Stomach smooth muscle (tissue), 2 donors: ENCODE measurements around the gene EPHA8.

Source experiments
- H3K27ac ChIP-seq: one replicate; pipeline ENCODE4 v1.7.0; 2013; ENCODE audit warnings: mild to moderate bottlenecking, low read length, inconsistent platforms
- H3K27me3 ChIP-seq, 2 donors: one replicate each; pipeline ENCODE4 v1.7.0; 2013; ENCODE audit warnings: low read length in 2 of 2; ENCODE audit not compliant: insufficient read depth in 2 of 2, control insufficient read depth in 1 of 2
- H3K36me3 ChIP-seq, 2 donors: one replicate each; pipeline ENCODE4 v1.7.0; 2013; ENCODE audit warnings: low read length in 2 of 2; ENCODE audit not compliant: control insufficient read depth in 2 of 2, insufficient read depth in 2 of 2
- H3K4me1 ChIP-seq: one replicate; pipeline ENCODE4 v1.7.0; 2013; ENCODE audit warnings: low read length; ENCODE audit not compliant: control insufficient read depth, insufficient read depth
- H3K4me3 ChIP-seq, 2 donors: one replicate each; pipeline ENCODE4 v1.7.0; 2013; ENCODE audit warnings: low read length in 2 of 2
- H3K9ac ChIP-seq, 2 donors: one replicate each; pipeline ENCODE4 v1.7.0; 2013; ENCODE audit warnings: low read length in 2 of 2, mild to moderate bottlenecking in 1 of 2
- H3K9me3 ChIP-seq, 2 donors: one replicate each; pipeline ENCODE4 v1.7.0; 2013; ENCODE audit warnings: low read length in 2 of 2; ENCODE audit not compliant: control insufficient read depth in 2 of 2
- donor health status: healthy.
- donor health status: Pancreatic carcinoma.

Gene EPHA8

DNA sequence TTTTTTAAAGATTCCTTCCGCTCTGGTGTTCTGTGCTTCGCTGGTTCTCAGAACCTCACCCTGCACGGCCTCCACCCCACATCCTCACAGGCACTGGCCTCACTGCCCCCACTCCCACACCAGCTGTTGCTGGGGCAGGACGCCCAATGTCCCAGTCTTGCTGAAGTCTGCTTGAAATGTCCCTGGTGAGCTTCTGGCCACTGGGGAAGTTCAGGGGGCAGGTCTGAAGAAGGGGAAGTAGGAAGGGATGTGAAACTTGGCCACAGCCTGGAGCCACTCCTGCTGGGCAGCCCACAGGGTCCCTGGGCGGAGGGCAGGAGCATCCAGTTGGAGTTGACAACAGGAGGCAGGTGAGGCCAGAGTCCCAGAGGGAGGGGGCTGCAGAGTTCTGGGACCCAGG lies 73.1 kb downstream of the EPHA8 start, which contains the start of gene C1QA:
Gene C1QA, plus strand, starts transcription at position 276 of the 400 bp plus-strand sequence. CDS start 989 bp downstream, outside the sequence.
- Histone ChIP-seq H3K9ac (peak within 1 kb of the TSS in 1 of 2 donors; percentile 20), H3K27me3 (peaks cover 7 to 16% of the 10 kb centered on the region in 2 donors), H3K27ac (no peak within 1 kb of the TSS), H3K36me3 (no peaks in the 10 kb centered on the region), H3K9me3 (no peaks in the 10 kb centered on the region), H3K4me1 (no peaks in the 10 kb centered on the region), H3K4me3 (peak within 1 kb of the TSS in 1 of 2 donors; percentile 40)

DNA sequence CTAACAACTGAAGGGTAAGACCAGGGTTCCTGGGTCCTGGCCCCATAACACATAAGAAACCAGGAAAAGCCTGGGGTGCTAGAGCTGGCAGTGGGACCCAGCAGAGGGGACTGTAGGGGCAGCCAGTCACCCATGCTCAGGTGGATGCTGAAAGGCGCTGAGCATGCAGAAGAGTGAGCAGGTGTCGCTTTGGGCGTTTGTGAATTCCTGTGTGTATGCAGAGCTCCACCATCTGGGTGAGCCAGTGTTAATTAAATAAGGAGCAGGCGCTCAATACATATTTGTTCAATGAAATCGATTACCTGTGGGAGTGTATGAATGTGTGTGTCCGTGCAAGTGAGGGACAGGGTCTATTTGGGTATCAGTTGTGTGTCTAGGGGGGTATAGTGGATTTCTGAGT lies 73.6 kb downstream of the EPHA8 start:
- Histone ChIP-seq H3K9me3 (no peaks in the 10 kb centered on the region), H3K27ac (no peak overlapping the region), H3K4me1 (peaks cover 3% of the 10 kb centered on the region), H3K27me3 (peaks cover 10 to 16% of the 10 kb centered on the region in 2 donors), H3K9ac (no peak overlapping the region), H3K4me3 (peak overlapping the region in 1 of 2 donors; percentile 40), H3K36me3 (no peaks in the 10 kb centered on the region)

DNA sequence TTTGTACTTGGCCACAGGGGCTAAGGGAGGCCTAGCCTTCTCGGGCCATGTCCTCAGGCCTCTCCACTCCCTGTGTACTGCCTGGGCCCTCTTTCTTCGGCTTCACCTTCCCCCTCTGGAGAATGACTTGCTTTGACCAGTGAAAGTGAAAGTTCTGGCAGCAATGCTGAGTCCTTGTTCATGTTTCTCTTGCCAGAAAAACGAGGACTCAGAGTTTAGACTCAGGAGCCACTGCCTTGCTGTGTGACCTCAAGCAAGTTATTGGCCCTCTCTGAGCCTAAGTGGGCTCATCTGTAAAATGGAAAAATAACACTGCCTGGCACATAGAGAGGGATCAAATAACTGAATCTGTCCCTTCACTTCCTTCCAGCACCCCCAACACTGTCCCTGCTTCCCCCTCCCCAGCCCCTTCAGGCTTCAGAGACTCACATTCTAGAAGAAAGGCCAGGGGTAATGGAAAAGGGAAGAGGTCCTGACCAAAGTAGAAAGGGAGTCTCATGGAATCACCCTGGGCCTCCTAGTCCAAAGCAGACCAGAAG lies 74.7 kb downstream of the EPHA8 start:
- Histone ChIP-seq H3K4me1 (peaks cover 3% of the 10 kb centered on the region), H3K9ac (no peak overlapping the region), H3K4me3 (peak overlapping the region in 1 of 2 donors; percentile 40), H3K27me3 (peaks cover 10 to 19% of the 10 kb centered on the region in 2 donors), H3K9me3 (no peaks in the 10 kb centered on the region), H3K27ac (no peak overlapping the region), H3K36me3 (no peaks in the 10 kb centered on the region)

DNA sequence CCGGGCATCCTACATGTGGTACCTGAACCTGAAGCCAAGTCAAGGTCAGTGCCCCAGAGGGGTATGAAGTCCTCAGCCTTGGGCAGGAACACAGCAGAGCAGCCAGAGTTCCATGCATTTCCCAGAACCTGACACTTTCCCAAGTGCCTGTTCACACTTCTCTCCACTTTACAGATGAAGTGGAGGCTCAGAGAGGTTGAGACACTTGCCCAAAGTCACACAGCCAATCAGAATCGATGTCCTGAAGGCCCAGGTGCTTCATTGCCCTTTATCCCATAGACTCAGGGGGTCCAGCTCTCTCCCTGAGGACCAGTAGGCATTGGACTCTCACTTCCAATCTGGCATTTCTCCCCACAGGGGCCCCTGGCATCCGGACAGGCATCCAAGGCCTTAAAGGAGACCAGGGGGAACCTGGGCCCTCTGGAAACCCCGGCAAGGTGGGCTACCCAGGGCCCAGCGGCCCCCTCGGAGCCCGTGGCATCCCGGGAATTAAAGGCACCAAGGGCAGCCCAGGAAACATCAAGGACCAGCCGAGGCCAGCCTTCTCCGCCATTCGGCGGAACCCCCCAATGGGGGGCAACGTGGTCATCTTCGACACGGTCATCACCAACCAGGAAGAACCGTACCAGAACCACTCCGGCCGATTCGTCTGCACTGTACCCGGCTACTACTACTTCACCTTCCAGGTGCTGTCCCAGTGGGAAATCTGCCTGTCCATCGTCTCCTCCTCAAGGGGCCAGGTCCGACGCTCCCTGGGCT lies 75.4 kb downstream of the EPHA8 start:
- H3K36me3 ChIP-seq = no peaks in the 10 kb centered on the region
- no peak overlapping the region for H3K9ac ChIP-seq
- H3K27me3 ChIP-seq = peaks cover 10 to 19% of the 10 kb centered on the region in 2 donors
- H3K4me3 ChIP-seq = no peak overlapping the region
- H3K27ac ChIP-seq = no peak overlapping the region
- H3K9me3 ChIP-seq = no peaks in the 10 kb centered on the region
- peaks cover 3% of the 10 kb centered on the region for H3K4me1 ChIP-seq

DNA sequence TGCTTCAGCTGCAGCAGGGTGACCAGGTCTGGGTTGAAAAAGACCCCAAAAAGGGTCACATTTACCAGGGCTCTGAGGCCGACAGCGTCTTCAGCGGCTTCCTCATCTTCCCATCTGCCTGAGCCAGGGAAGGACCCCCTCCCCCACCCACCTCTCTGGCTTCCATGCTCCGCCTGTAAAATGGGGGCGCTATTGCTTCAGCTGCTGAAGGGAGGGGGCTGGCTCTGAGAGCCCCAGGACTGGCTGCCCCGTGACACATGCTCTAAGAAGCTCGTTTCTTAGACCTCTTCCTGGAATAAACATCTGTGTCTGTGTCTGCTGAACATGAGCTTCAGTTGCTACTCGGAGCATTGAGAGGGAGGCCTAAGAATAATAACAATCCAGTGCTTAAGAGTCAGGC lies 76.0 kb downstream of the EPHA8 start:
- Histone ChIP-seq H3K36me3 (no peaks in the 10 kb centered on the region), H3K27me3 (peaks cover 10 to 19% of the 10 kb centered on the region in 2 donors), H3K27ac (no peak overlapping the region), H3K9me3 (no peaks in the 10 kb centered on the region), H3K9ac (no peak overlapping the region), H3K4me1 (peaks cover 3% of the 10 kb centered on the region), H3K4me3 (no peak overlapping the region)

DNA sequence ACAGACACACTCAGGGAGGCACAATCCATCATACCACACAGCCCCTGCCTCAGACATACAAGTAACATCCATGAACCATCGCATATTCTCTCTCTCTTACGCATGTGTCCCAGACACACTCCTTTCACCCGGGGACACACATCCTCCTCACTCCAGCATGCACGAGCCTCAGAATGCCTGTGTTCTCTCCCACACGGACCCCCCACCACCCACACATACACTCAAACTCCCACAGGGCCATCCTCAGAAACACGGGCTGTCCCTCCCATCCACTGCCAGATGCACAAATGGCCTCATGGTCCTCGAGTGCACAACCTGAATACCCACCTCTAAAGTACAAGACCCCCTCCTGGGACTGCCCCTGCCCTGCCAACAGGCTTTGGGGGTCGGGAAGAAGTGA lies 78.0 kb downstream of the EPHA8 start:
- no peak overlapping the region for H3K4me3 ChIP-seq
- no peaks in the 10 kb centered on the region for H3K9me3 ChIP-seq
- no peak overlapping the region for H3K9ac ChIP-seq
- H3K36me3 ChIP-seq = no peaks in the 10 kb centered on the region
- H3K27ac ChIP-seq = no peak overlapping the region
- peaks cover 3% of the 10 kb centered on the region for H3K4me1 ChIP-seq
- peaks cover 10 to 14% of the 10 kb centered on the region in 2 donors for H3K27me3 ChIP-seq

DNA sequence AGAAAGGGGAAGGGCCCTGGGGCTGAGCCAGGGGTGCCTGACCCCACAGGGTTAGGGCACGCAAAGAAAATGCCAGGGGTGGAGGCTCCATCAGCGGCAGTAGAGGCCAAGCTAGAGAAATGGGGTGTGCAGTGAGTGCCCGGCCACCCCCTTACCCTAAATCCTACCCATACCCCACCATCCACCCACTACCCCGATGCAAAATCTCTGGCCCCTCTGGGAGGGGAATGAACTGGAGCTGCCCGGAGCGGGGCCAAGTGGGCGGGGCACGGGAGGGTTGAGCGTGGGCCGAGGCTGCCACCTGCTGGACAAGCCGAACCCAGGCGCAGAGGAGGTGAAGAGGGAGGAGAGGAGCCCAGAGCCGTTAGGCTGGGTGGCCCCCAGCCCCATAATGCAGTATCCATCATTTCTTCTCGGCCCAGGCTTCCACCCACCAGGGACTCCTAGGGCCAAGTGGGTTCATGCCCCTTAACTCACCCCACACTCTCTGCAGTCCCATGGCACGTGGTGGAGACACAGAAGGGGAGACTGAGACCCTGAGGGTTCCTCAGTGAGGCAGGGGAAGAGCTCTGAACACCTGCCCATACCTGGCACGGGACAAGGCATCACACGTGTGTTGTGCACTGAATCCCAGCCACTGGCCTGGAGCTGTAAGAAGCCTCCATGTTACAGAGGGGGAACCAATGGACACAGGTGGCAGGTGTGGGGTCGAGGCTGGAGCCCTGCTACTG lies 78.8 kb downstream of the EPHA8 start:
- no peak overlapping the region for H3K9ac ChIP-seq
- peaks cover 9 to 14% of the 10 kb centered on the region in 2 donors for H3K27me3 ChIP-seq
- H3K4me3 ChIP-seq = peak overlapping the region in 1 of 2 donors; percentile 29
- no peak overlapping the region for H3K27ac ChIP-seq
- peaks cover 3% of the 10 kb centered on the region for H3K4me1 ChIP-seq
- H3K36me3 ChIP-seq = no peaks in the 10 kb centered on the region
- H3K9me3 ChIP-seq = no peaks in the 10 kb centered on the region

DNA sequence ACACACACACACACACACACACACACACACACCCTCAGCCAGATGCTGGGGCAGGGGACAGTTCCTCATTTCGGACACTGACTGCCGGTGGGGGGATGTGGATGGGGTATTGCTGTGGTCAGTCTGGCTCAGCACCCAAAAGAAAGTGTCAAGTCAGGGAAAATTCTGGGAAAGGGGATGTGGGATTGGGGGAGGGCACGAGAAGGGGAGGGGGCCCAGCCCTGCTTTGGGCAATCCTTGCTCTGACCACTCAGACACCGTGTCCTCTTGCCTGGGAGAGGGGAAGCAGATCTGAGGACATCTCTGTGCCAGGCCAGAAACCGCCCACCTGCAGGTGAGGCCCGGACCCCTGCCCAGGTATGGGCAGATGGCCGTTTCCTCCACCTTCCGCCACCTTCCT lies 80.1 kb downstream of the EPHA8 start, which contains the start of gene C1QC:
Gene C1QC, plus strand, starts transcription at position 253 of the 400 bp plus-strand sequence. CDS start 391 bp downstream, outside the sequence.
- Histone ChIP-seq H3K4me3 (no peak within 1 kb of the TSS), H3K27me3 (peaks cover 3 to 11% of the 10 kb centered on the region in 2 donors), H3K9me3 (no peaks in the 10 kb centered on the region), H3K9ac (no peak within 1 kb of the TSS), H3K36me3 (no peaks in the 10 kb centered on the region), H3K27ac (no peak within 1 kb of the TSS), H3K4me1 (peaks cover 3% of the 10 kb centered on the region)

DNA sequence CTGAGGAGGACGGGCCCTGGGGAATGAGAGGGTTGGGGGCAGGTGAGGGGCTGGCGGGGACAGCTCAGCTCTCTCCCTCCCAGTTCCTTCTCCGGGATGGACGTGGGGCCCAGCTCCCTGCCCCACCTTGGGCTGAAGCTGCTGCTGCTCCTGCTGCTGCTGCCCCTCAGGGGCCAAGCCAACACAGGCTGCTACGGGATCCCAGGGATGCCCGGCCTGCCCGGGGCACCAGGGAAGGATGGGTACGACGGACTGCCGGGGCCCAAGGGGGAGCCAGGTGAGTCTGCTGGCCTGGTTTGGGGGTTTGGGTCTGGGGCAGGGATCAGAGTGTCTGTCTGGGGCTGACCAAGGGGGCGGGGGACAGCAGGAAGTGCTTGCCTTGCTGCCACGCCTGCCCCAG lies 80.6 kb downstream of the EPHA8 start:
- no peak overlapping the region for H3K9ac ChIP-seq
- peaks cover 3% of the 10 kb centered on the region for H3K4me1 ChIP-seq
- H3K4me3 ChIP-seq = no peak overlapping the region
- no peaks in the 10 kb centered on the region for H3K36me3 ChIP-seq
- H3K27ac ChIP-seq = no peak overlapping the region
- peaks cover 3 to 11% of the 10 kb centered on the region in 2 donors for H3K27me3 ChIP-seq
- H3K9me3 ChIP-seq = no peaks in the 10 kb centered on the region

DNA sequence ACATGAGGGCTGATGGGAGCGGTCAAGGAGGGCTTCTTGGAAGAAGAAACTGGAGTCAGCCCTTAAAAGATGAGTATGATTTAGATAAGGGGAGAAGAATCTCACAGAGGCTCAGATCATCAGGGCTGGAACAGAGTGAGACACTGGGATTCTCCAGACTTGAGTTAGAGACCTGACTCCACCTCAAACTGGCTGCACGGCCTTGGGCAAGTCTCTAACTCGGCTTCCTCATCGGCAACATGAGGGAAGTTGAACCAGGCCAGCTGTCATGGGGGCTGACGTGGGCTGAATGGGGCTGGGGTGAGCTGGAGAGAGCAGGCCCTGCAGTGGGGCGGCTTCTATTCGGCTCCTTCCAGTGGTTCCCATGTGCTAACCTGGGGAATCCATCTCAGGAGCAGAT lies 82.6 kb downstream of the EPHA8 start:
- Histone ChIP-seq H3K36me3 (no peaks in the 10 kb centered on the region), H3K9me3 (no peaks in the 10 kb centered on the region), H3K27me3 (peaks cover 3 to 14% of the 10 kb centered on the region in 2 donors), H3K4me3 (no peak overlapping the region), H3K27ac (no peak overlapping the region), H3K9ac (peak overlapping the region in 1 of 2 donors; percentile 4), H3K4me1 (peaks cover 3% of the 10 kb centered on the region)
